Glomerular endothelial cell (primary cell): Measurements from ENCODE around the gene LEF1. TPM values are rescaled to one million over a fixed set of nuclear protein-coding genes. Genes with fewer than 3 reads are reported as not detected.

Experiments used
- DNase-seq: peaks from one replicate; pipeline ENCODE4 v3.0.0-alpha.2; 2011; ENCODE audit warnings: low read depth, low spot score; ENCODE audit errors: extremely low read depth
- total RNA-seq: library from RNA; depleted of rRNA; stranded (reverse); fragments of >200 nt; gene quantifications from 2 replicates; pipeline ENCODE4 v1.2.3, GENCODE V29; 2015

LEF1 gene
- total RNA-seq, 1 donor from 2014 or later: 0.58 TPM

- no peak for DNase-seq
Observed at GRCh38 chr4:108004646-108005045, 164.1 kb downstream of the LEF1 start.

DNA sequence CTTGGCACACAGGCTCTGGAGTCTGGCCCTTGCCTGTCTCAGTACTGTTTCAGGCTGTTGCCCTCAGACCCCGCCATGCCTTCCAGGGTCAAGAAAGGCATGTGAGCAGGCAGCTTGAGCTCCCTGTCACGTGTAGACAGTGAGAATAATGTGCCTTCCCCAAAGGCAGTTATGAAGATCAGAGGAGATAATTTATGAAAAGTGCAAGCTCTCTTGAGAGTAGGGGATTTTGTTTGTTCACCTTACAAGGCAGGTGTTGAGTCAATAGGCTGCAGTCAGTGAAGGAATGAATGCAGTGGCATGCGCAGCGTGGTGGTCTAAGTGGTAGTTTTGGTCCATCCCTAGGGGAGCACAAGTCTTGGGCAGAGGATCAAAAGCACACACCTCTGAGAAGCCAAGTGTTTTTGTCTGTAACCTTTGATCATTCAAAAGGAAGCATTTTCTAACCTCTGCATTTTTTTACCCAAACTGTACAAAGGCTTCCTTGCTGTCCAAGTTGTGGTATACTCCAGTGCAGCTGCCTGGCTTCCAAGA is 164.7 kb downstream of the LEF1 start:
- no peak for DNase-seq

GRCh38 chr4:108001540-108002135 is 167.1 kb downstream of the LEF1 start:
- no peak for DNase-seq

GRCh38 chr4:107999932-108000539 is 168.7 kb downstream of the LEF1 start:
- no peak for DNase-seq

DNA sequence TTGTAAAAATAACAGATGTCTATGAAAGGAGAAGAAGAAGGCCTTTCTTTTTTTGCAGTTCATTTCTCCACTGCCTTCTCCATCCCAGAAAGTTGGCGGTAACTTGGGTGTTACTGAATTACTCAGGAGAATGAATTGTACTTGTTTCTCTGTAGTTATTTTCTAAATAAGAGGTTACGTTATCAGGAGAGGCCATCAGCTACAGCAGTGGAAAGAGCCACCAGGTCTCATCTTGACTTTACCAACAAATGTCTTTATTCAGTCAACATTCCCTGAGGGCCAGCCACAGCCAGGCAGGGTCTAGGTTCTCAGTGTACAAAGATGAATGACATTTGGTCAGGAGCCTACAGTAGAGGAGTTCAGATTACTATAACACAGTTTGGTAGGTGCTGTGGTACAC is 170.9 kb downstream of the LEF1 start:
- no peak for DNase-seq

Other genes starting within 250 kb of the LEF1 start
- 5.4 and 5.5 TPM in 2 replicates for gene CYP2U1, start 237.4 kb downstream of the LEF1 start, total RNA-seq
- gene HADH, start 179.0 kb downstream of the LEF1 start, total RNA-seq: 15.5 and 16.4 TPM in 2 replicates